Caco-2 (cell line): ENCODE measurements around the gene PES1. TPM values are rescaled to one million over a fixed set of nuclear protein-coding genes. Genes with fewer than 3 reads are reported as not detected.

Experiments
- BruUV-seq: library from RNA; stranded (reverse); fragments of 400-500 nt; replicated peaks from 2 replicates; lab custom pipeline; 2021; lab: Mats Ljungman, UMichigan
- CTCF ChIA-PET: fragments of 300-600 bp; sonication (Branson Sonifier 250); formaldehyde crosslinking; loops from one replicate; lab custom pipeline; 2022; ENCODE audit warnings: antibody characterized with exemption; lab: Charles Lee
- POLR2A ChIA-PET: fragments of 300-600 bp; sonication (Branson Sonifier 250); formaldehyde crosslinking; loops from one replicate; lab custom pipeline; 2022; ENCODE audit warnings: antibody characterized with exemption; lab: Charles Lee
- DNase-seq, 2 experiments: peaks; one replicate each; pipeline versions ENCODE4 v3.0.0 to v3.0.0-alpha.2; 2020 to 2022
- H3K27me3 ChIP-seq: replicated peaks from 2 replicates; pipeline ENCODE4 v1.6.0; 2011; ENCODE audit warnings: low read length; ENCODE audit not compliant: control insufficient read depth, insufficient read depth
- H3K36me3 ChIP-seq: 2 replicates; pipeline ENCODE4 v1.5.1; 2011; ENCODE audit warnings: low read length; ENCODE audit not compliant: control insufficient read depth, insufficient read depth
- H3K4me1 ChIP-seq: fragments of 250-450 bp; sonication (Bioruptor Pico); 2 replicates; pipeline ENCODE4 v1.5.1; 2020; ENCODE audit warnings: mild to moderate bottlenecking
- H3K4me3 ChIP-seq: 2 replicates; pipeline ENCODE4 v1.5.1; 2011; ENCODE audit warnings: low read depth, mild to moderate bottlenecking, control low read depth, low read length
- H3K9me3 ChIP-seq: fragments of 250-450 bp; sonication (Bioruptor Pico); 2 replicates; pipeline ENCODE4 v1.5.1; 2020; ENCODE audit warnings: mild to moderate bottlenecking, moderate library complexity
- H3K27ac Mint-ChIP-seq: one replicate; pipeline ENCODE4 v1.8.0; 2022; ENCODE audit warnings: mixed read lengths; ENCODE audit not compliant: unreplicated experiment
- H3K27me3 Mint-ChIP-seq: one replicate; pipeline ENCODE4 v1.8.0; 2022; ENCODE audit warnings: mixed read lengths; ENCODE audit not compliant: insufficient read depth, unreplicated experiment
- H3K36me3 Mint-ChIP-seq: one replicate; pipeline ENCODE4 v1.8.0; 2022; ENCODE audit warnings: mild to moderate bottlenecking, mixed read lengths; ENCODE audit not compliant: insufficient read depth, unreplicated experiment
- H3K4me1 Mint-ChIP-seq: one replicate; pipeline ENCODE4 v1.8.0; 2022; ENCODE audit warnings: low read depth, mixed read lengths; ENCODE audit not compliant: unreplicated experiment
- H3K4me3 Mint-ChIP-seq: one replicate; pipeline ENCODE4 v1.8.0; 2022; ENCODE audit warnings: mild to moderate bottlenecking, moderate library complexity, mixed read lengths; ENCODE audit not compliant: unreplicated experiment
- H3K9me3 Mint-ChIP-seq: one replicate; pipeline ENCODE4 v1.8.0; 2022; ENCODE audit warnings: mixed read lengths; ENCODE audit not compliant: unreplicated experiment
- intact Hi-C: fragments of 100-400 bp; cut with micrococcal nuclease; formaldehyde crosslinking; loops from one replicate; pipeline ENCODE4 v1.10.0; 2022; ENCODE audit not compliant: unreplicated experiment
- total RNA-seq: library from RNA; stranded (reverse); gene quantifications from 2 replicates; pipeline ENCODE4 v1.2.3, GENCODE V29; 2022
- TF ChIP-seq, protein P1 (sequence below), 2 experiments: fragments of 200-600 bp in 1 of 2; IDR thresholded peaks; 1 replicate in 1 of 2; 2 replicates in 1 of 2; pipeline versions ENCODE4 v1.5.1 to v1.8.0; 2011 to 2022; ENCODE audit warnings: antibody characterized with exemption in 1 of 2, control low read depth in 1 of 2, inconsistent platforms in 1 of 2, low read depth in 1 of 2, low read length in 1 of 2, mild to moderate bottlenecking in 1 of 2, moderate library complexity in 1 of 2; ENCODE audit not compliant: insufficient read depth in 1 of 2, severe bottlenecking in 1 of 2, unreplicated experiment in 1 of 2

PES1 gene
- total RNA-seq, 1 experiment from 2014 or later: 110 TPM

DNA sequence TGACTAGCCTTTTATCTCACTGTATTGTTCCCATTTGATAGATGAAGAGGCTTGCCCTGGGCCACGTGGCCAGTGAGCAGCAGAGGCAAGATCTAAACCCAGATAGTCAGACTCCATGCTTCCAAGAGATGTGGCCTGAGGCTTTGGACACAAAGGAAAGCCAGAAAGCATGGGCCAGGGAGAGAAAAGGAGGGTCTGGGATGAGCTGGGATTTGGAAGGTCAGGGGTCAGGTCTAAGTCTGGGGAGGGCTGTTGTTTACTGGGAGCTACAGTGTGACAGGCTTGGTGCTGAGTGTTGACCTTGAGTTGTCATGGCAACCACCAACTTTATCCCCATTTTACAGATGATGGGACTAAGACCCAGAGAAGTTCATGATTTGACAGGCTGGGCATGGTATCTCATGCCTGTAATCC lies 46.0 kb upstream of the PES1 start:
- no peak overlapping the region for H3K4me3 ChIP-seq
- no peaks in the 10 kb centered on the region for H3K4me1 Mint-ChIP-seq
- no peaks in the 10 kb centered on the region for H3K27me3 ChIP-seq
- intact Hi-C loops: no loop called here
- POLR2A ChIA-PET: no interaction called here
- CTCF ChIA-PET: interaction anchor here (0.7 kb wide), 1 partner anchor 442 kb away, joined by 10 read pairs; no protein-coding TSS in a partner anchor
- no peaks in the 10 kb centered on the region for H3K9me3 Mint-ChIP-seq
- DNase-seq: no peak
- TF ChIP-seq, protein P1, sequence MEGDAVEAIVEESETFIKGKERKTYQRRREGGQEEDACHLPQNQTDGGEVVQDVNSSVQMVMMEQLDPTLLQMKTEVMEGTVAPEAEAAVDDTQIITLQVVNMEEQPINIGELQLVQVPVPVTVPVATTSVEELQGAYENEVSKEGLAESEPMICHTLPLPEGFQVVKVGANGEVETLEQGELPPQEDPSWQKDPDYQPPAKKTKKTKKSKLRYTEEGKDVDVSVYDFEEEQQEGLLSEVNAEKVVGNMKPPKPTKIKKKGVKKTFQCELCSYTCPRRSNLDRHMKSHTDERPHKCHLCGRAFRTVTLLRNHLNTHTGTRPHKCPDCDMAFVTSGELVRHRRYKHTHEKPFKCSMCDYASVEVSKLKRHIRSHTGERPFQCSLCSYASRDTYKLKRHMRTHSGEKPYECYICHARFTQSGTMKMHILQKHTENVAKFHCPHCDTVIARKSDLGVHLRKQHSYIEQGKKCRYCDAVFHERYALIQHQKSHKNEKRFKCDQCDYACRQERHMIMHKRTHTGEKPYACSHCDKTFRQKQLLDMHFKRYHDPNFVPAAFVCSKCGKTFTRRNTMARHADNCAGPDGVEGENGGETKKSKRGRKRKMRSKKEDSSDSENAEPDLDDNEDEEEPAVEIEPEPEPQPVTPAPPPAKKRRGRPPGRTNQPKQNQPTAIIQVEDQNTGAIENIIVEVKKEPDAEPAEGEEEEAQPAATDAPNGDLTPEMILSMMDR (IDR thresholded peaks at IDR 0.05; ENCODE audit: insufficient read depth in 1 of 2, low read depth in 1 of 2, low read length in 1 of 2, severe bottlenecking in 1 of 2, unreplicated experiment in 1 of 2): no peak
- no peaks in the 10 kb centered on the region for H3K36me3 ChIP-seq
- H3K27me3 Mint-ChIP-seq: no peaks in the 10 kb centered on the region
- peaks cover 6% of the 10 kb centered on the region for H3K36me3 Mint-ChIP-seq
- H3K4me3 Mint-ChIP-seq: no peak overlapping the region
- peaks cover 13% of the 10 kb centered on the region for H3K4me1 ChIP-seq
- H3K9me3 ChIP-seq: no peaks in the 10 kb centered on the region
- no TSS peak for BruUV-seq
- no peak overlapping the region for H3K27ac Mint-ChIP-seq

DNA sequence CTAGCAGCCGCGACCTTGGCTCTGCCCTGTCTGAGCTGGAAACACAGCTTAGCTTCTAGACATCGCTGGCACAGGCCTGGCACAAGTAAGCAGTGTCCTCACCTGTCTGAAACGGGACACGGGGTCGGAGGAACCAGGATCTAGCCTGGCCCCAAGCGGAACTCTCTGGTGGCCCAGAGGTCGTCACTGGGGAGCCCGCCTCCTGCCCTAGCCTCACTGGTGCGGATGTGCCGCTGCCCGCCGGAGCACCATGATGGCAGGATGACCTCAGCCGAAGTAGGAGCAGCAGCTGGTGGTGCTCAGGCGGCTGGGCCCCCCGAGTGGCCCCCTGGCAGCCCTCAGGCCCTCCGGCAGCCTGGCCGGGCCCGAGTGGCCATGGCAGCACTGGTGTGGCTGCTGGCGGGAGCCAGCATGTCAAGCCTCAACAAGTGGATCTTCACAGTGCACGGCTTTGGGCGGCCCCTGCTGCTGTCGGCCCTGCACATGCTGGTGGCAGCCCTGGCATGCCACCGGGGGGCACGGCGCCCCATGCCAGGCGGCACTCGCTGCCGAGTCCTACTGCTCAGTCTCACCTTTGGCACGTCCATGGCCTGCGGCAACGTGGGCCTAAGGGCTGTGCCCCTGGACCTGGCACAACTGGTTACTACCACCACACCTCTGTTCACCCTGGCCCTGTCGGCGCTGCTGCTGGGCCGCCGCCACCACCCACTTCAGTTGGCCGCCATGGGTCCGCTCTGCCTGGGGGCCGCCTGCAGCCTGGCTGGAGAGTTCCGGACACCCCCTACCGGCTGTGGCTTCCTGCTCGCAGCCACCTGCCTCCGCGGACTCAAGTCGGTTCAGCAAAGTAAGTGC lies 44.7 kb upstream of the PES1 start:
- Mint-ChIP-seq H3K36me3 (peaks cover 6% of the 10 kb centered on the region), H3K27ac (no peak overlapping the region), H3K9me3 (no peaks in the 10 kb centered on the region), H3K4me3 (peak overlapping the region; percentile 66), H3K27me3 (no peaks in the 10 kb centered on the region), H3K4me1 (no peaks in the 10 kb centered on the region)
- no TSS peak for BruUV-seq
- H3K9me3 ChIP-seq: no peaks in the 10 kb centered on the region
- TF ChIP-seq, protein P1 (IDR thresholded peaks at IDR 0.05; ENCODE audit: insufficient read depth in 1 of 2, low read depth in 1 of 2, low read length in 1 of 2, severe bottlenecking in 1 of 2, unreplicated experiment in 1 of 2): no peak
- H3K4me3 ChIP-seq: peak overlapping the region; percentile 54
- H3K4me1 ChIP-seq: peaks cover 13% of the 10 kb centered on the region
- intact Hi-C loops: no loop called here
- CTCF ChIA-PET: interaction anchor here (0.6 to 3.2 kb wide), 6 partner anchors 10 to 428 kb away, joined by 3 to 94 read pairs (median 4); partner anchors contain the start of gene TCN2
- no peaks in the 10 kb centered on the region for H3K27me3 ChIP-seq
- POLR2A ChIA-PET: no interaction called here
- no peaks in the 10 kb centered on the region for H3K36me3 ChIP-seq
- peak in 1 of 2 experiments; percentile 20 for DNase-seq

DNA sequence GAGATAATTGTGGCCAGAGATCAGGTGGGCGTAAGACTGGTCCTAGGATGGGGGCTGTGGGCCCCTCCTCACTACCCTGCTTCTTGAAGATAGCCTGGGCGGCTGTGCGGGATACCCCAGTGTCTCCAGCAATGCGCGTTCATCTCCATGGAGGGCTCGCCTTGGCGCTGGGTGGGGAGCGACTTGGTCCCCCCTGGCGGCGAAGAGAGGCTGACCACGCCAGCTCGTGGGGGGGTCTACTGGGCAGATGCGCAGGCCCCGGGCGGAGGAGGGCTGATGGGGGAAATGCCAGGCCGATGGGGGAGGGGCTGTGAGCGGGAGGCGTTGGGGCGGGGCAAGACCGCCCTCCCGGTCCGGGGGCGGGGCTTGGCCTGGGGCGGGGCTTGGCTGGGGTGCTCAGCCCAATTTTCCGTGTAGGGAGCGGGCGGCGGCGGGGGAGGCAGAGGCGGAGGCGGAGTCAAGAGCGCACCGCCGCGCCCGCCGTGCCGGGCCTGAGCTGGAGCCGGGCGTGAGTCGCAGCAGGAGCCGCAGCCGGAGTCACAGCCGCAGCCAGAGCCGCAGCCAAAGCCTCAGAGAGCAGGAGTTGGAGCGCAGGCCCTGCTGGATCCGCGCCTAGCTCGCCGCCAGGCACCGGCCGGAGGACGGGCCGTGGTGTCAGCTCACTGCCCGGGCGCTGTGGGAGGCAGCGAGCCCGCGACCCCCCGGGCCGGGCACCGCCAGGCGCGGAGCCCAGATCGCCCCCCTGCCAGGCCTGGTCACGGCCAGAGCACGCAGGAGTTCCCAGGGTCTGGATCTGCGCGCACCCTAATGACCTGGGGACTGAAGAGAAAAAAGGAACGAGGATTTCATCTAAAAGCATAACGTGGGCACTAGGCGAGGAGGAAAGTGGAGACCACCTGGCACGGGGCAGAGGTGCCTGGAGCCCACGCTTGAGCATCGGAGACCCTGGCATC lies 43.8 kb upstream of the PES1 start, which contains the start of gene SLC35E4:
Gene SLC35E4 (plus strand): TSS at position 509 of the 953 bp plus-strand sequence. CDS start 670 bp downstream, outside the sequence.
- DNase-seq: peak; percentile 84 to 89
- no peaks in the 10 kb centered on the region for H3K27me3 Mint-ChIP-seq
- no TSS peak for BruUV-seq
- H3K36me3 ChIP-seq: no peaks in the 10 kb centered on the region
- H3K4me1 Mint-ChIP-seq: no peaks in the 10 kb centered on the region
- no peak within 1 kb of the TSS for H3K27ac Mint-ChIP-seq
- no peaks in the 10 kb centered on the region for H3K27me3 ChIP-seq
- H3K4me1 ChIP-seq: peaks cover 13% of the 10 kb centered on the region
- ChIA-PET POLR2A (no interaction called here), CTCF (interaction anchor here (0.6 to 3.2 kb wide), 17 partner anchors 9 to 428 kb away, joined by 3 to 94 read pairs (median 4); partner anchors contain the start of genes DUSP18 and TCN2)
- no peaks in the 10 kb centered on the region for H3K9me3 ChIP-seq
- peaks cover 6% of the 10 kb centered on the region for H3K36me3 Mint-ChIP-seq
- intact Hi-C loops: loop anchor here (1.0 to 2.0 kb wide), 2 partner anchors 32 to 285 kb away; partner anchors contain the start of gene DUSP18
- peak within 1 kb of the TSS; percentile 54 for H3K4me3 ChIP-seq
- peak within 1 kb of the TSS; percentile 66 for H3K4me3 Mint-ChIP-seq
- H3K9me3 Mint-ChIP-seq: peaks cover 5% of the 10 kb centered on the region
- TF ChIP-seq, protein P1 (IDR thresholded peaks at IDR 0.05; ENCODE audit: insufficient read depth in 1 of 2, low read depth in 1 of 2, low read length in 1 of 2, severe bottlenecking in 1 of 2, unreplicated experiment in 1 of 2): peak in 1 of 2 experiments; percentile 53
